ENCODE measurements around the gene HSPB9.

- TF ChIP-seq, protein P1, sequence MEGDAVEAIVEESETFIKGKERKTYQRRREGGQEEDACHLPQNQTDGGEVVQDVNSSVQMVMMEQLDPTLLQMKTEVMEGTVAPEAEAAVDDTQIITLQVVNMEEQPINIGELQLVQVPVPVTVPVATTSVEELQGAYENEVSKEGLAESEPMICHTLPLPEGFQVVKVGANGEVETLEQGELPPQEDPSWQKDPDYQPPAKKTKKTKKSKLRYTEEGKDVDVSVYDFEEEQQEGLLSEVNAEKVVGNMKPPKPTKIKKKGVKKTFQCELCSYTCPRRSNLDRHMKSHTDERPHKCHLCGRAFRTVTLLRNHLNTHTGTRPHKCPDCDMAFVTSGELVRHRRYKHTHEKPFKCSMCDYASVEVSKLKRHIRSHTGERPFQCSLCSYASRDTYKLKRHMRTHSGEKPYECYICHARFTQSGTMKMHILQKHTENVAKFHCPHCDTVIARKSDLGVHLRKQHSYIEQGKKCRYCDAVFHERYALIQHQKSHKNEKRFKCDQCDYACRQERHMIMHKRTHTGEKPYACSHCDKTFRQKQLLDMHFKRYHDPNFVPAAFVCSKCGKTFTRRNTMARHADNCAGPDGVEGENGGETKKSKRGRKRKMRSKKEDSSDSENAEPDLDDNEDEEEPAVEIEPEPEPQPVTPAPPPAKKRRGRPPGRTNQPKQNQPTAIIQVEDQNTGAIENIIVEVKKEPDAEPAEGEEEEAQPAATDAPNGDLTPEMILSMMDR (IDR thresholded peaks at IDR 0.05 in 2 of 3, conservative IDR thresholded peaks at IDR 0.05 in 1 of 3; ENCODE audit: control insufficient read depth in 2 of 3, extremely low read depth in 1 of 3, insufficient read depth in 1 of 3, low read depth in 3 of 3, low read length in 3 of 3) = no peak
- TF ChIP-seq NFYA (IDR thresholded peaks at IDR 0.05; ENCODE audit: borderline replicate concordance, low read depth, low read length) = no peak
- TF ChIP-seq, protein P2, sequence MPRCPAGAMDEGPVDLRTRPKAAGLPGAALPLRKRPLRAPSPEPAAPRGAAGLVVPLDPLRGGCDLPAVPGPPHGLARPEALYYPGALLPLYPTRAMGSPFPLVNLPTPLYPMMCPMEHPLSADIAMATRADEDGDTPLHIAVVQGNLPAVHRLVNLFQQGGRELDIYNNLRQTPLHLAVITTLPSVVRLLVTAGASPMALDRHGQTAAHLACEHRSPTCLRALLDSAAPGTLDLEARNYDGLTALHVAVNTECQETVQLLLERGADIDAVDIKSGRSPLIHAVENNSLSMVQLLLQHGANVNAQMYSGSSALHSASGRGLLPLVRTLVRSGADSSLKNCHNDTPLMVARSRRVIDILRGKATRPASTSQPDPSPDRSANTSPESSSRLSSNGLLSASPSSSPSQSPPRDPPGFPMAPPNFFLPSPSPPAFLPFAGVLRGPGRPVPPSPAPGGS (IDR thresholded peaks at IDR 0.05; ENCODE audit: borderline replicate concordance, insufficient read depth, low read depth, low read length, poor library complexity, severe bottlenecking) = no peak
- no peak for TF ChIP-seq MXI1 (IDR thresholded peaks at IDR 0.05; ENCODE audit: low read depth, low read length)
- TF ChIP-seq NR2C2 (IDR thresholded peaks at IDR 0.05; ENCODE audit: borderline replicate concordance, control insufficient read depth, insufficient read length, low read depth) = no peak
- TF ChIP-seq EP300 (IDR thresholded peaks at IDR 0.05; ENCODE audit: borderline replicate concordance in 1 of 2, control insufficient read depth in 1 of 2, low read depth in 2 of 2, low read length in 2 of 2) = no peak
Measured at GRCh38 chr17:42076797-42077559, 45.6 kb upstream of the HSPB9 start.
